SK-N-MC (cell line): ENCODE measurements around the gene MCM6.

Experiments used
- EZH2 ChIP-seq: fragments of 200-600 bp; sonication (generic); IDR thresholded peaks from one replicate; pipeline ENCODE4 v1.6.1; 2017; ENCODE audit warnings: antibody characterized with exemption
- POLR2AphosphoS5 ChIP-seq: IDR thresholded peaks from 2 replicates; pipeline ENCODE4 v1.6.1; 2012; ENCODE audit warnings: mild to moderate bottlenecking, low read depth, low read length, borderline replicate concordance

GRCh38 chr2:135875491-135876065 lies 665 bp downstream of the MCM6 start:
- TF ChIP-seq POLR2AphosphoS5 (no peak), EZH2 (no peak)
